Stimulated activated CD8-positive, alpha-beta memory T cell treated with anti-CD3 and anti-CD28 coated beads, Interleukin-15, amount 100 ng/mL, for 48 hours (primary cell): ENCODE results near the gene UBE3A.
"Not testable (repeated sequence)": the region's sequence is repeated elsewhere in the genome, so short reads cannot be mapped to it uniquely, and the experiment has no call there.

Source experiments
- DNase-seq, 2 donors: peaks; one replicate each; pipeline ENCODE4 v3.0.0-alpha.2; 2020; ENCODE audit warnings: low read depth in 2 of 2

The UBE3A gene

DNA sequence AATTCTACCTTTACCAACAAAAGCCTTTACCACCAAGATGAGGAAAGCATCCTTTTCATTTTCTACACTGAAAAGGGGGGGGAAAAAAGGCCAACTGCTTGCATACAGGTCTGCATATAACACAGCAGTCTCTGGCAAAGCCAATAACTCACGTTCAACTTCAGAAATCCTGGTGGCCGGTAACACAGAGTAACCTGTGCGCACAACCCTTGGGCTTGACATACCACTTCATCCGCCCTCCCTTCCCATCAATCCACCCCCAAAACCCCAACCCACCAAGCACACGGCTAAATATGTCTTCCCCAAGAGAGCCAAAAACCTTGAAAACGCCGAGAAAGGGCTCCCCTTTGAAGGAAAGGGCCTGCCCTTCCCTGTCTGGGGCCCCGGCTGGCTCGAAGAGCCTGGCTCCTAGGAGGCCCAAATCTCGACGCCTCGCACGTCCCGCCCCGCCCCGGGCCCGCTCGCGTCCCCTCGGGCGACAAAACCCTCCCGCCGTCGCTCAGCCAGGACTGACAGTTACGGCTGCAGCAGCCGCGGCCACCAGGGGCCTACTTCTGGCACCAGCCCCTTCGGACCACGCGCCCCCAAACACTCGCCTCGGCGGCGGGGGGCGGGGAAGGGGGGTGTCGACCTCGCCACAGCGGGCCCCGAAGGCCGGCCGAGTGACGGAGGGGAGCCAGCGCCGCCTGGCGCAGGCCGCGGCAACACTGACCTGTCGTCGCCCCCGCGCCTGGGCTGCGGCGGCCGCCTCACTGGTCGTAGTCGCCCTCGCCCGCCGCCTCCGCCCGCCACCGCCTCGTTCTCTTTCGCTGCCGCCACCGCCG, 835 bp downstream of the UBE3A start:
- DNase-seq = peak; percentile 41 to 43

DNA sequence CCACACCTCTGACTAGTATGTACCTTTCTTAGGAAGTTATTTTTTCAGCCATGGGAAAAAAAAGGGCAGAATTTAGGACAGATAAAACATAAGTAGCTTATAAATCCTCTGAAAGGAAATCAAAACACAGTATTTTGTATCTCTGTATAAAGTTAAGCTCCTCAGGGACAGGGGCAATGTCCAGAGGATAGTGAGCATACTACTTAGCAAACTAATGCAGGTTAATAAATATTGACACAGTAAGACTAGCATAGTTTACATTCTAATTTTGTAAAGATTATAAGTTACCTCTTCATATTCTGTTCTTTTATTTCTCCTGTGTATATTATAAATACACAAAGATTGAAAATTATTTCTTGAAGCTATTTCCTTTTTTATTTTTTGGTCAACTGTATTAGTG, 2.1 kb downstream of the UBE3A start:
- DNase-seq = no peak

DNA sequence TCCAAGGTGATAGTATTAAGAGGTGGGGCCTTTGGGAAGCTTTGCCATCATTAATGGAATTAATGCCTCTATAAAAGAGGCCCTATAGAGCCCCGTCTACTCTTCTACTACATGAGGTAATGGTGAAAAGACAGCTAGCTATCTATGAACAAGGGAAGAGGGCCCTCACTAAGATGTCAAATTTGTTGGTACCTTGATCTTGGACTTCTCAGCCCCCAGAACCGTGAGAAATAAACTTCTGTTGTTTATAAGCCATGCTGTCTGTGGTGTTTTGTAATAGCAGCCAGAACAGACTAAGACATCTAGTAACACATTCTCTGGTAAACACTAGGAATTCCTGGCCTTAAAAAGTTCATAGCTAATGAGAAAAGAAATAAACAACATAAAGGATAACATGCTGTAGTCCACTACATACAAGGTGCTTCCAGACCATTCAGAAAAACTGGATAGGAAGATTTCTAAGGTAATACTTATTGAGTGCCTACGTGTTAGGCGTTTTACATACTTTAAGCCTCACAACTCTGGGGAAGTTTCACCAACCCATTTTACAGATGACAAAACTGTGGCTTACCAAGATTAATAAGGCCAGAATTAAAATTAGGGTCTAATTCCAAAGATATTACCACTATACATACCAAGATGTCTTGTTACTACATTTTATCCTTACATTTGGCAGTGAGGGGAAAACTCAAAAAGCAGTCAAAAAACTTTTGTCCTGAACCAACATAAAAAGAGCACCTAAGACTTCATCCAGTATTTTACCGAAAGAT, 3.2 kb downstream of the UBE3A start:
- no peak for DNase-seq

GRCh38 chr15:25433118-25433865, 5.5 kb downstream of the UBE3A start:
- DNase-seq = no peak

DNA sequence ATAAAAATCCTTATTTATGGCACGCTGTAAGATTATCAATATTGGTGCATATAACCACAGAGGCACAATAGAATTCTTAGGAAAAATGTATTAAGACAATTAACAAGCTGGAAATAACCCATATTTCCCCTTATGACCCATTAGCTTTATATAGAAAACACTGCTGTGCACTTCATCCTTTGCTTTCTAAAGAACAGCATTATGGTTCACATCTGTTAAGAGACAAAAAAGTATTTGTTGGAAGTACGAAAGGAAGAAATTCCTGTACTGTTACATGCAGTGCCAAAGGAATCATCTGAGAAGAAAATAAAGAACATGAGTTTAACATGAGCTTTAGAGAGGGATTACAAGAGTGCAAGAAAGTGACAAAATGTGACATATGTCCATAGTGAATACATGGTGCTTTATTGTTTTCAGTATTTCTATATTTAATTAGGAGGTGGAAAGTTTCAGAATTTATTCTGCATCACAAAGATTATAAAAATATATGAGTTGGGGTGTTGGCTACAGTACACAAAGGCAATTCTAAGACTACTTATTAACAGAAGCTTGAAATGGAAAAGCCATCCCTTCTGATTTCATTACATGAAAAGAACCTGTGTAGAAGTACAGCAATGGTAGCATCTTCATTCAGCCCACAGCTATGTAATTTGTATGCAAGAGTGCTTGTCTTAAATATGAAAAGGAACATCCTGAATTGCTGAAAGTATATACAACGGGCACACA, 6.8 kb downstream of the UBE3A start:
- DNase-seq = no peak

GRCh38 chr15:25427861-25428260, 11.0 kb downstream of the UBE3A start:
- no peak for DNase-seq

GRCh38 chr15:25426896-25427610, 11.8 kb downstream of the UBE3A start:
- no peak for DNase-seq

DNA sequence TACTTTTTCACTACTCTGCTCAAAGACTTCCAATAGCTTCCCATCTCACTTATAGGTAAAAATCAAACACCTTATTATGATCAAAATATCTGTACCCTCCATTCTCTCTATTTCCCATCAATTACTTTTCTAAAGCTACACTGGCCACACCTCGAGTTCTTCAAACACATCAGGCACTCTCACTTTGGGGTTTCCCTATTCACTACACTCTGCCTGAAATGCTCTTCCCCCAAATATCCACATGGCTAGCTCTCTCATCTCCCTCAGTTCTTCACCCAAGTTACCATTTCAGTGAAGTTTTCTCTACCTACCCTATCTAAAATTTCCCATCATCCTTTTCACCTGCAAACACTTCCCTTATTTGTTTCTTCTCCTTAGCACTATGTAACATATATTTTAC, 14.8 kb downstream of the UBE3A start:
- no peak for DNase-seq

DNA sequence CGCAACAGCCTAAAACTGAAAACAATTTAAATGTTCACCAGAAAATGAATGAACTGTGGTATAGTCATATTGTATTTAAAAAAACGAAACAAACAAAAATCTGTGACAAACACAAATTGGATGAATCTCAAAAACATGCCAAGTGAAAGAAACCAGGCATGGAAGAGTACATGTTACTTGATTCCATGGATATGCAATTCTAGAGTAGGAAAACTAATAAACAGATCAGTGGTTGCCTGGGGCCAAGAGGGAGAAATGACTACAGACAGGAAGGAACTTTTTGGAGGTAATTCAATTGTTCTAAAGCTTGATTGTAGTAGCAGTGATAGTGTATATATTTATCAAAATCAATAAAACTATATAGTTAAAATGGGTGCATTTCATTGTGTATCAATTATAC, 16.8 kb downstream of the UBE3A start:
- DNase-seq = no peak

- DNase-seq = no peak
Observed at GRCh38 chr15:25418202-25418601, 20.6 kb downstream of the UBE3A start.

DNA sequence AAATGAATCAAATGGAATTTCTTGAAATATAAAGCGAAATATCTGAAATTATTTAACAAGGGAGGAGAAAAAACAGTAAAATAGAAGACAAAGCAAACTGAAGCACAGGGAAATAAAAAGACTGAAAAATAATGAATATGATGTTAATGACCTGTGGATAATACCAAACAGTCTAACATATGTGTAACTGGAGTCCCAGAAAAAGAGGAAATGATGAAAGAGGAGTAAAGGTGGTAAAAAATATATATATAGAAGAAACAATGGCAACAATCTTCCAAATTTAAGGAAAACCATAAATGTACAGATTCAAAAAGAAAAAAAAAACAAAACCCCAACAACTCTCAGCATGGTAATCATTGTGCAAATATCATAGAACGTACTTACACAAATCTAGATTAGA, 21.2 kb downstream of the UBE3A start:
- DNase-seq = no peak

DNA sequence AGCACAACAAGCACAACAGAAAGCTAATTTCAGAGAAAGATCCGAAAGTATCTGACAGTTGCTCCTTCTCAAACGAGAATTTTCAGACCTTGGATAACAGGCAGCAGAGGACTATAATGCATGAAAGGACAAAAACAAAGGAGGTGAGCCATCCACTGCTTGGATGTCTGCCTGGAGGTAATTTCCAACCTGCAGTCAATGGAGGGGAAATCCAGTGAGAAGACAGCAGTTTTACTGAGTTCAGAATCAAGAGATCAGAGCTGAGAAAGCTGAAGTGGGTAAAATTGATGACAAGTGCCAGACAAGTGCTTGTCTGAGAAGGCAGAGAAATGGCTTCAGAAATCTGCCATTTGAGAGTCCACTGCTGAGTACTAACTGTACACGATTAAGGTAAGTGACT, 22.1 kb downstream of the UBE3A start:
- DNase-seq = no peak

DNA sequence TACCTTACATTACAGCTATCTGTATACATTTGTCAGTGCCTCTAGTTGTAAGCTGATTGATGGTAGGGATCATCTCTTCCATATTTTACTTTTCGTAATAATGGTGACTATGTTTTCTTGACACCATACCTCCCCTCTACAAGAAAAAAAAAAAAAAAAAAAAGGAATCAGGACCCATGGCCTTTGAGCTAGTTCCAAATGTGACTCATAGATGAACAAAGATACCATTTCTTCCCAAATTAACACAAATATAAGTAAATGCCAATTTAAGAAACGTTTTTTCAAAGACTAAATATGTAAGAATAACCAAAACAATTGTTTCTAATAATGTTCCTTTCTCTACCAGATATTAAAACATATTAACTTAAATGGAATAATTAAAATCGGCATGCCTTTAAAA, 23.1 kb downstream of the UBE3A start:
- no peak for DNase-seq

GRCh38 chr15:25415217-25415616, 23.6 kb downstream of the UBE3A start:
- no peak for DNase-seq

- no peak for DNase-seq
Observed at GRCh38 chr15:25410649-25411048, 28.2 kb downstream of the UBE3A start.

DNA sequence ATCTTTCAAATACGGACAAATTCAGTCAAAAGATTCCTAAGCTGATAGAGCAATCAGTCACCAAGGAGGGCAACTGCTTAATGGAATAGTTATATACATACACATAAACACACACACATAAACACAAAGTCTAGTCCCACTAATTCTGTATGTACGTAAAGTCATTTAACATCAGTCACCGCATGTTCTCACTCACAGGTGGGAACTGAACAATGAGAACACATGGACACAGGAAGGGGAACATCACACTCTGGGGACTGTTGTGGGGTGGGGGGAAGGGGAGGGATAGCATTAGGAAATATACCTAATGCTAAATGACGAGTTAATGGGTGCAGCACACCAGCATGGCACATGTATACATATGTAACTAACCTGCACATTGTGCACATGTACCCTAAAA, 29.1 kb downstream of the UBE3A start:
- DNase-seq = not testable (repeated sequence)

DNA sequence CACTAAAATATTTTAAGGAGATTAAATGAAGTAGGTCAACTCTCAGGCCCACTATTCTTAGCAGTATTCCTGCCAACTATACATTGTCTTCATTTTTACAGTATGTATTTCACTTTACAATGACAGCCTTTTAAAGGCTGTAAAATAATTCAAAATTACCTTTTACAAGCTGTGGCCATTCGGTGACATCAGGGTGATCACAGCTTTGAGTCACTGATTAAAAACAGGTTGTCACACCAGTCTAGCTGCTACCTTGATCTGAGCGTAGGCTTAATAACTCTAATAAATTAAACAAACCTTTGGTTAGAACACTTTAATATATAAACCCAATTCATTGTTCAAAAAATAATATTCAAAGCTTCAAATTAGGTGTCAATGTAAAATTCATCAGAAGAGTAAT, 29.9 kb downstream of the UBE3A start:
- DNase-seq = no peak

- no peak for DNase-seq
Observed at GRCh38 chr15:25408428-25408827, 30.4 kb downstream of the UBE3A start.

- no peak for DNase-seq
Observed at GRCh38 chr15:25407950-25408349, 30.9 kb downstream of the UBE3A start.

DNA sequence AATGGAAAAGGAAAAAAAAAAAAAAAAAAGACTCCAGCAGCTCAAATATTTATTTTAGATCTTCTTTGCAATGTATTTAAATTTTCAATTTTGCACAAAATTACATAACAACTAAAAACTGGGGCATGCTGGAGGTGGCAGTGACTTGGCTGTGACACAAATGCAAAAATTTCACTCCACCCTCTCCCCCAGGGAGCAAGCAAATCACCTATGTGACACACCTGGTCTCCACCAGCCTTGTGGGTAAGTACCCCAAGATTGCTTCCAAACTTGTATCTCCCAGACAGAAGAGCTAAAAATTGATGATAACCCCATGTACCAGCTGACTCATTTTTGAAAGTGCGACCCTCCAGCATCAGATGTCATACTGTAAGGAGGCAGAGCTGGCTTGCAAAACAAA, 32.0 kb downstream of the UBE3A start:
- no peak for DNase-seq

- DNase-seq = no peak
Observed at GRCh38 chr15:25406261-25406660, 32.6 kb downstream of the UBE3A start.
